HG02623 (cell line): ENCODE results near the gene SLC25A26.
"Not testable (repeated sequence)": the region's sequence is repeated elsewhere in the genome, so short reads cannot be mapped to it uniquely, and the experiment has no call there.

ENCODE experiments used
- ATAC-seq: cut with Tn5 transposase; IDR thresholded peaks from one replicate; pipeline ENCODE4 v1.9.1; 2021; ENCODE audit warnings: moderate library complexity; ENCODE audit not compliant: unreplicated experiment

SLC25A26 gene

DNA sequence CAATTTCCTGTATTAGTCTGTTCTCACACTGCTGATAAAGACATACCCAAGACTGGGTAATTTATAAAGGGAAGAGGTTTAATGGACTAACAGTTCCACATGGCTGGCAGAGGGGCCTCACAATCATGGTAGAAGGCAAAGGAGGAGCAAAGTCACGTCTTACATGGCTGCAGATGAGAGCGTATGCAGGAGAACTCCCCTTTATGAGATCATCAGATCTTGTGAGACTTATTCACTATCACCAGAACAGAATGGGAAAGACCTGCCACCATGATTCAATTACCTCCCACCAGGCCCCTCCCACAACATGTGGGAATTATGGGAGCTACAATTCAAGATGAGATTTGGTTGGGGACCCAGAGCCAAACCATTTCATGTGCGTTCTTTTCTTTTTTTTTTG lies 5.3 kb downstream of the SLC25A26 start:
- ATAC-seq = not testable (repeated sequence)

DNA sequence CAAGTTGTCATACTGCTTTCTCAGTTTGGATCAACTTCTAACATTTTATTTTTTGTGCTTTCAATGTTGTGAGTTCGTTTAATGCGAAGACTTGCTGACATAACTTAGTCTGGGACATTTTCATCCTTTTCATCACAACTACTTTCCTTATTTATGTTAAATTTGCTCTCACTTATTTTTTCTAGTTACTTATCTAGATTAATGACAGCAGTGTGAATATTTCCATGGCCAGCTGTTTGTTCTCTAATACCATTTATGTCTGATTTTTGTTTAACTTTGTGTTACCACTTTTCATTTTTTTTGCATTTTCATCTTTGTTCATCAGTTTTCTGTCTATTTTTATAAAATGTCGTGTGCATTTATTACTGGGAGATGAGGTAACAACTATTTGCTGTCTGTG lies 6.2 kb downstream of the SLC25A26 start:
- ATAC-seq = no peak

DNA sequence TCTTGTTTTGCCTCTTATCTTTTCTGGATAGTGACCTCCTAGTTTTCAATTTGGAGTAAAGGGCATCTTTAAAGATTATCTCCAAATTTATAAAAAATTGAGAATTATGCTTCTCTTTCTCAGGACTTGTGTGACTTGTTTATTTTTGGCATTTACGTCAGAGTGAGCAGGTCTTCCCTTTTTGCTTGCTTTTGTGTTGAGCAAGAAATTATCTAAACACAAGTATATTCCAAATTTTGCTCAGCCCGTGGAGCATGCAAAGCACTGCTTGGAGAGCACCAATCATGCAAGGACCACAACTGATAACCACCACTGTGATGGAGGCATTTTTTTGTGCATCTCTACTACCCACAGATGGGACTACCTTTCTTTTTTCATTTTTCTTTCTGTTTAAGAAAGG lies 7.1 kb downstream of the SLC25A26 start:
- ATAC-seq = no peak

DNA sequence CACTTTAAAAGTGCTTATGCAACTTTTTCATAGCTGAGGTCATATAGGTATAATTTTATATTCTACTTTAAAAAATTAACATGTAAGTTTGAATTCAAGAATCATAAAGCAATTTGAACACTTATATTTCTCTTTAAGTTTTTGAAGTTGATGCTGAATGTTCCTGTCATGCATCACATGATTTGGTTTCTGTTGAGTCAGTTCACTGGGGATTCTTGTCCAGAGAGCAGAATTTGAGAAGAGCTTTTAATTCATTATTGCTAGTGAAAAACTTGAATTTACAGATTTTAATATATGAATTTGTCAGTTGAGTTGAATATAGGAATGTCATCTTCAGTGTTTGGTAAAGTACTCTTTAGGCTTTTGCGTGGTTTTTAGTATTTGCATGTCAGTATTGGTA lies 7.9 kb downstream of the SLC25A26 start:
- ATAC-seq = no peak

DNA sequence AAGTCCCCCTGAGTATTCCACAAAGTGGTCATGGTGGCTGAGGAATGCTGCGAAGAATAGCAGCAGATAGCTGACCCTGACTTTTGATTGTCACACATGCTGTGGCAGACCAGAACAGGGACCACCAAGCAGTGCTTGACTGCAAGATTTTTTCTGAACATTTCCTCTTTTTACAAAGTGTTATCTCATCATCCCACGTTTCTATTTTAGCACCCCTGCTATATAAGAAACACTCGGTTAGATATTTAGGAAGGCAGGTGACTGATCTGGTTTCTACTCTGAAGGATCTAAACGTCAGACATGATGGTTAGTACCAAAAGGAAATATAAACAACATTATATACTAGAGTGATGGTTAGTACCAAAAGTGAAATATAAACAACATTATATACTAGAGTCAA lies 9.1 kb downstream of the SLC25A26 start:
- ATAC-seq = no peak

DNA sequence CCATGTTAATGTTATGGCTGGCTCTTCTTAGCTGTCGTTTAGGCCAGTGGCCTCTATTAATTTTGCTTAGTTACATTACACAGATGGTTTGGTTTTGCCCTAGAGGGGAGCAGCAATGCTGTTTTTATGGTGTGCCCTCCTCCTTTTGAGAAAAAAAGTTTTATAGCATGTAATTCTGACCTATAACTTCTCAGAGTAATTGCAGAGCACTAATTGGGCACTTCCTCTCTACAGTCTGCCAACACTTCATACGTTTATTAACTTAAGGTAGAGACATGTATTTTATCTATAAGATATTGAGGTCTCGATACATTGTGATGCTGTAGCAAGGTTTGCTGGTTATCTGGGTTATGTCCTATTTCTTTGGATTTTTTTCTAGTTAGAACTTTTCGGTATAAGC lies 12.2 kb downstream of the SLC25A26 start:
- ATAC-seq = no peak

DNA sequence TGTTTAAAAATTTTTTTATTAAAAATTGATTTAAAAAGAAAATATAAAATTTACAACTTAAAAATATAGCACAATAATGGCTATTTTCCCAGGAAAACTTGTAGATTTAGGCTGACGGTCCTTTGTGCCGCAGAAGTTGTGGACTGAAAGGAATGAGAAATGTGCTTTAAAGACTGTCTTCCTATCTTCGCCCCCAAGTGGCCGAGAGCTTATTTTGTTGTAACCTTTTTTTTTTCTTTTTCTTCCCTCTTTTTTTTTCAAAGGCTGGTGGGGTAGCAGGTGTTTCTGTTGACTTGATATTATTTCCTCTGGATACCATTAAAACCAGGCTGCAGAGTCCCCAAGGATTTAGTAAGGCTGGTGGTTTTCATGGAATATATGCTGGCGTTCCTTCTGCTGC lies 15.5 kb downstream of the SLC25A26 start:
- no peak for ATAC-seq

DNA sequence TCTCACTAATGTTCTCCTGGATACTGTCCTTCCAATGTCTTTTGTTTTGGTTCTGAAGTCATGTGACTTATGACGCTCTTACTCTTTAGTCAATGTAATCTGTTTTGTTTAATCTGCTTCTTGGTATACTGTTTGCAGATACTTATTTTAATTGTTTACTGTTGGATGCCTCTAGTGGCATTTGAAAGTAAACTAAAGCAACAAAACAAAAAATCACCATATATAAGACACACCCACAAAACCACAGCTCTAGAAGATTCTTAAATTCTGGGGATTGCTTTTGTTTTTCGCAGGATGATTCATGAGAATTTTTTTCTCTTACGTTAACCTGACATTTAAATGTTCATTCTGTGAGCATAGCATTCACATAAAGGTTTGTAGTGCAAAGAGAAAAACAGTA lies 16.8 kb downstream of the SLC25A26 start:
- no peak for ATAC-seq

DNA sequence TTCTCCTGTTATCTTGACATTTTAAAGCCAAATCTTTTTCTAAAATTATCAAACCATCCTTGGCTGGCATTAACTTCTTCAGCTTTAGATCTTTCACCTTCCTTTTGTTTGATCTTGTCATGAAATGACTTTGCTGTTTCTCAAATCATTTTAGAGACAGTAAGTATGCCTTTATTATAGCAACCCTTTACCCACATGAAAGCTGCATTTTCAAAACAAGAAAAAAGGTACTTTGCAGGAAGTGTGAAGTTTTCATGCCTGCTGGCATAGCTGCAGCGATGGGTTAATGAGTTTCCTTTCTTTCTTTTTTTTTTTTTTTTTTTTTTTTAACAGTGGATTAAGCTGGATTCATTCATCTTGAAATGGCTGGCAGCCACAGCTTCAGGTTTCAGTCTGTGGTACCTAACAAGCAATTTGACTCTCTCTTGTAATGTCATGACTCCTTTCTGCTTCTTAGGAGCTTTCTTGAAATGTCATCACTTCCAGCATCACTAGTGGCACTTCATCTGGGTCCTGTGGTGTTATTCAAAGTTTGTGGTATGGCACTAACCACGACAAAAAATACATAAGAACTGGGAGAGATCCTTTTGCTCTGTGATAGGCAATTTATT lies 18.8 kb downstream of the SLC25A26 start:
- ATAC-seq = no peak

DNA sequence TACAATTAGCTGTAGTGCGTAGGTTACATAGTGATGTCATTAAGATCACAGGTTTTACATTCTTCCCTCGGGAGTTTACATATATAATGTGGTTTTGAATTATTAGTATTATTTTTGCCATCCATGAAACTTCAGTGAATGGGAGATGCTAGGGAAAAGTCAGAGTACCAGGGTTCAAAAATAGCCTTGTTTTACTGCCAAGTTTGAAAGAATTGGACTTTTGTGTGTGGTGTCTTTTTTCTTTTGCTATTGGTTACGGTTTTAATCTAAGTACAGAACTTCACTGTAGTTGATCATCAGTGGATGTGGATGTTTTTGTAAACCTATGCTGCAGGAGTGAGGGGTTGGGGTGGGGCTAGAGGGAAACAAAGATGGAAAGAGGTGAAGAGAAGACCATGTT lies 20.7 kb downstream of the SLC25A26 start:
- ATAC-seq = no peak

DNA sequence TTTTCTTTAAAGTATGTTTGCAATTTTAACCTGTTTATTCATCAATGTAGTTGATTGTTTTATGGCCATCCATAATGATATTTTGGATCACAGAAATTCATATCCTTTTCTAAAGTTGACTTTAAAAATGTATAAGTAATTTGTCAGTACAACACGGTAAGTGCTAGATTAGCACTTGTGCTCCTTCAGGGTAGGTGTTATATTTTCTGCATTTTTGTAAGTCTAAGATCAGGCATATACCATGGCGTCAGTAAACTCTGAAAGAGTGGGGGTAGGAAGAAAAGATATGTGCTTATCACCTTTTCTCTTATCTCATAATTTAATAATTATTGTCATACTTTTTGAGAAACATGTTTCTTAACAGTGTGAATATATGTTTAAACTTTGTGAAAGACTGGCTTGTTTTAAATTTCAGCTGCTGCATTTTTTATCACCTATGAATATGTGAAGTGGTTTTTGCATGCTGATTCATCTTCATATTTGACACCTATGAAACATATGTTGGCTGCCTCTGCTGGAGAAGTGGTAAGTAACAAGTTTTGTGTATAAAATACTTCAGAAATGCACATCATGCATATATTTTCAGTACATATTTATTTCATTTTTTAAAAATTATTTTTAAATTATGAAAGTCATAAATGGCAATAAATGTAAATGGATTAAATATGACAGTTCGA lies 22.1 kb downstream of the SLC25A26 start:
- ATAC-seq = no peak

DNA sequence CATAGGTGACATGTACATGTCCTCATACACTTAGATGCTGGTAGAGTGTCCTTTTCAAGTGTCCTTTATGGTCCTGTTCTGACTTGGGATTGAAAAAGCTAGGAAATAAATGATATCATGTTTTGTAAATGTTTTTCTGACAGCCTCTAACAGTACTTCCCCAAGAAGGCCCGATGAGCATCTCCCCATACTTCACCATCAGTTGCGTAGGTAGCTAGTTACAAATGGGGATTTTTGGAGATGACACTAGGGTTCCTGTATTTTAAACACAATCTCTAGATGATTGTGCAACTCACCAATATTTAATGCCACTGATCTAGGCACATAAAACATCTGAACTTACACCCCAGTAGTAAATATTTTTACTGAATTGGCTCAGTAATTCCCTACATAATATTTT lies 27.8 kb downstream of the SLC25A26 start:
- no peak for ATAC-seq

DNA sequence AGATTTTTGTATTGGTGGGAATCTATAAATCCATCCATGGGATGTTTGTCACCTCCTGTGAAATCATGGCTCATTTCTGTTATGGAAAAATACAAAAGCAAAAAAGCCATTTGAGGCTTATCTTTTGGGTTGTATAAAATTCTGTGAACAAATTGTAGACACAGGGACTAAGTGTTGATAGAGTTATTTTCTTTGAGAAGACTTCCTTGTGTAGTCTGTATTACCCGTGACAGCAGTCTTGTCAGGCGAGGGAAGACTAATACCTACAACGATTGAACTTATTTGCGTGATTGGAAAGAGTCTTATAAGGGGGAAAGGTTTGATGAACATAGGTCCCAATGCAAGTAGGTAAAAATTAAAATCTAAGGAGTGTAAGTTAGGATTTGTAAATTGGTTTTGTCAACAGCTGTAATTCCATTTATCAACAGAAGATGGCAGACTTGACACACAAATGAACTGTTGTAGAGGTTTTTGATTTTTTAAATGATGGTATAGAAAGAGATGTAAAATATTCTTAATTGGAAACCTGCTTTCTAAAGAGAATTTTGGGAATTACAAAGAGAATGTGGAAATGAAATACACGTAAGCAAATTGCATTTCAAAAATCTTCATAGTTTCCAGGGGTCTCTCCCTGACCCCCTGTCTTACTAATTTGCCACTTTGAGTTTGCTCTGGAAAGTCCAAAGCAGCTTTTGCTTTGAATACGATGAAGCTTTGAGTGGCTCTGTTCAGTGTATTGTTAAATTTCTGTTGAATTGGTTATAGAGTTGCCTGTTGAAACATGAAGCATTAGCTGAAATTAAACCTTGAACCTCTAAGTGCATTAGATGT lies 33.2 kb downstream of the SLC25A26 start:
- ATAC-seq = no peak

DNA sequence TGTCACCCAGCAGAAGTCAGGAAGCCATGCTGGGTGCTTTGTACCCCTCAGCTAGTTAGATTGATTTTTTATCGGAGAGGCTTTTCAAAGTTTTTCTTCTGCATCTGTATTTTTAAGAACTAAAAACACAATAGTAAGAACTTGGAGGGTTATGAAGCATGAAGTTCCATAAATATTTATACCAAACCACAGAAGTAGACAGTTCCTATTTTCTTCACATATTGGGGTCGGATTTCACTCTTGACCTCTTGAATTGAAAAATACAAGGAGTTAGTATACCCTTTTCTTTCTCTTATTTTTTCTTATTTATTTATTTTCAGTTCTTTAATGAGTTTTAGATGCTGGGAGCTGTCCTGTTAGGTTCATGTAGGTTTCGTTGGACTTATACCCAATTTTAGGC lies 35.1 kb downstream of the SLC25A26 start:
- no peak for ATAC-seq

DNA sequence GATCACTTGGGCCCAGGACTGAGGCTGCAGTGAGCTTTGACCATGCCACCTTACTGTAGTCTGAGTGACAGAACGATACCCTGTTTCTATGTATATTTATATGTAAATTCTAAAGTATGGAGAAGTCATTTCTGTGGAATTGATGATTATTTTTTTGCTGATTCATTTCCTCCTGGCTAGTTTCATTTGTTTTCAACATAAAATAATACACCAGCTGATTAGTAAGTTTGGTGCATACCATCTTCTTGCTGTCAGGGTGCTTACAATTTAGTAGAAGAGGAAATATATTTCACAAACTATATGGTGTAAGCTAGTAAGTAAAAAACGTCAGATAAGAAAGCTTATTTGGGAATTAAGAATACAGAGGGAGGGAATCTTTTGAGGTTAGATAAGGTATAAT lies 36.0 kb downstream of the SLC25A26 start:
- no peak for ATAC-seq

DNA sequence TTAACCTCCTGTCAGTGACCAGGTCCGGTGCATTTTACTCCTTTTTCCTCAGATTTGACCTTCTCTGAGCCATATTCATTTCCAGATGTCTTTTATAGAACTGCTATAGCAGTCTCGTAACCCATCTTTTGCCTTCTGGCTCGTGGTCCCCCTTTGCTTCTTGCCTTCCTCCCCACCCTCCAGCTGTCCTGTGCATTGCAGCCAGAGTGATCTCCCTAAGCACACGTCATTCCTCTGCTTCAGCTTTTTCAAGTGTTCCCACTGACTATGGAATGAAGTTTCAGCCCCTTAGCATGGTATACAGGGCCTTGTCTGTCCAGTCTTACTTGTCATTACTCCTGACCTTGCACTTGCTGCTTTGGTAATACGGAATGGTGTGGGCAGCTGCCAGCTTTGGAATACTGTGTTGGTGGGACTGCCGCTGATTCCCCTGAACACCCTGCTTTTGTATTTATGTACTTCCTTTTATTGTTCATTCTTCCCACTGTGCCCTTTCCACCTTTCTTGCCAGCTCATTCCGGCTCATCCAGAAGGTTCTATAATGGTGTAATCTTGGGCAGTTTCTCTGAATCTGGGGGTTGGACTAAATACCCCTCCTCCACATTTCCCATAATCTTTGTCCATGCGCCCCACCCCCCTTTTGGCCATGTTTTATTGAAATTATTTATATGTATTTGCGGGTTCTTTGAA lies 38.9 kb downstream of the SLC25A26 start:
- no peak for ATAC-seq

DNA sequence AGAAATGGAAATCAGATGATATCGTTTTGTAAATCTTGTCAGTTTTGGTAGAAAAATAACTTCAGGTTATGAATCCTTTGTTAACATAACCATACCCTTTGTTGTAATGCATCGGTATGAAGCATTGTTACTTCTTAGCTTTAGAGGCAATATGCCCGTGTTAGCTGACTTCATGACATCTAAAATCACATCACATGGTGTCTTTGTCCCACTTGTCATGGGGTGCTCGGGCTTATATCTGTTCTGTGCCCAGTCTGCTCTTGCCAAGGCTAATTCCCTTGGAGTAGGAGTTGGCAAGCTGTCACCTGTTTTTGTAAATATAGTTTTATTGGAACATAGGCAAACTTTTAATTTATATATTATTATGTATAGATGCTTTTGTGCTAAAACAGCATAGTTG lies 39.6 kb downstream of the SLC25A26 start:
- ATAC-seq = no peak

DNA sequence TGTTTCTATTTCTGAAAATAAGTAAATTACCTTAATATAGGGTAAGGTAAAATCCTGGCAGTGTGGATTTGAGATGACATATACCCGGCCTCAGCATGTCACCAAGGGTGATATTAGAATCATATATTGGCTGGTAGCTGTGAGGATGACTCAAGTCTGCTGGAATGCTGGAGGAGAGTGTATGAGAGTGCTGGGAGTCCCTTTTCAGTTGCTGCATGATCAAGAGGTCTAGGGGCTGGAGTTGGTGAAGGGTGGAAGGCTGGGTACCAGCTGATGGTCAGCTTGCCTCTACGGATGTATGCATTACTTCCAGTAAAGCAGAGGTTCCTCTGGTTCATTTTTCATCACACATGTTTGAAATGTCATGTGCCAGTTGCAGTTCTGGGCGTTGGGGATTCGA lies 40.6 kb downstream of the SLC25A26 start:
- no peak for ATAC-seq

DNA sequence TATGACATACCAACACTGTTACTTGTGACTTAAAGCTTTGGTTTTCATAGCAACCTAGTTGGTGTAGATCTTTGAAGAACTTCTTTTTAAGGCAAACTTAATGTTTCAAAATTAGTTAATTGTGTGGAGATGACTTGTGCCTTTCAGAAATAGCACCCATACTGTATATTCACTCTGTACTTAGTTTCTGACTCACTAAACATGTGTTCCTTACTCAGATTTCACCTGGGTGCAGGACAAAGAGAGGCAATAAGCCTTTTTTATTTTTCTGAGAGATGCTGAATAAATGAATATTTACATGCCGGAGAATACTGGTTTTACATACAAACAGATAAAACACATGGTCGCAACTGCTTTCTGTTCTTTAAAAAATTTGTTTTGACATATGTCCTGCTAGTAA lies 44.8 kb downstream of the SLC25A26 start:
- no peak for ATAC-seq

DNA sequence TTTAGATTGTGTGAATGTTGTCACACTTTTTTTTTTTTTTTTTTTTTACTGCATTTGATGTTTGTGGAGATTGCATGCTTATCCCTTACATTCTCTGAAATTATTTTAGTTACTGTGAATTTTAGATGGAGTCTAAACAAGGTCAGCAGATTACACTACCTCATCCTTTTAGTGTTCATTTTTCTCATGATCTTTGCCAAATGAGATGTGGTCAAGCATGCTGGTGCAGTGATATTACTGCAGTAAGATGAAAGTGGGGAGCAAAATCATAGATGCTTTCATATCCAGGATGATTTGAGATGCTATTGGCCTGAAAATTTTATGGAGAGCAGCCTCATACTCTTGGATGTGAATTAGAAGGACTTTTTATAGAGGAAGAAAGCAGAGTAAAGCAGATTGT lies 45.8 kb downstream of the SLC25A26 start:
- ATAC-seq = no peak

DNA sequence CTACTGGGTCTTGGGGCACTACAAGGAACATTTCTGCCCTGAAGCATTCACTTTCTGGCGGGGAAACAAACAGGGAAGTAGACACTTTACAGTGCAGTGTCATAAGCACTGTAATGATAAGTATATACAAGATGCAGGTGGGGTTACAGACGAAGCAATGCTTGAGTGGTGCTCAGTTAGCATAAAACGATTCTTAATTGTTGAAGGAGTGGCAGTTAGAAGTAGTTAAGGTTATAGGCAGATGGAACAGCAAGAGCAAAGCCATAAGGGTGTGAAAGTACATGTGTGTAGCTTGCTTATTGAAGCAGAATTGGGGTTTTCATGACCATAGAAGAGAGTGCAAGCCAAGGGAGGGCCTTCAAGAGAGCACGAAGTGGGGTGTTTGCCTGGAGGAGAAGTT lies 46.2 kb downstream of the SLC25A26 start:
- ATAC-seq = peak; percentile 67

DNA sequence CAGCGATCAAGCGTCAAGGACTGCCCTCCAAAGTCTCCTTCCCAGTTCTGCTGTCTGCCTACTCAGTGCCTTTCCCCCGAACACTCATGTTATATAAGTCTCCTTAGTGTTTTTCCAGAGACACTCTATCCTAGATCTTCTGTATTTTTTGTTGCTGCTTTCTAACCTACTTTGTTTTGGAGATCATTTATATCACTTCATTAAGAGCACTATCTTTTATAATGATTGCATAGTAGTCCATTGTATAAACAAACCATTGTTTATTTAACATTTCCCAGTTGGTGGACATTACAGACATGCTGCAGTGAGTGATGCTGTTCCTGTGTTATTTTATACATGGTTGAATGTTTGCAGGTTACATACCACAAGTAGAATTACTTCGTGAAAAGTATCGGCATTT lies 47.1 kb downstream of the SLC25A26 start:
- no peak for ATAC-seq
